ENCODE results near the gene PDCD6IP. TPM values are rescaled to one million over a fixed set of nuclear protein-coding genes. Genes with fewer than 3 reads are reported as not detected.

The PDCD6IP gene
- total RNA-seq, 1 experiment from 2014 or later = 202 TPM

Other genes starting within 250 kb of the PDCD6IP start
- 52.0 and 66.8 TPM in 2 replicates for gene CLASP2, start 80.4 kb upstream of the PDCD6IP start, total RNA-seq (2014; rRNA removed)

Measured in LHCN-M2 (cell line).